Fibroblast of the aortic adventitia (primary cell): ENCODE measurements around the gene NXF3. TPM values are rescaled to one million over a fixed set of nuclear protein-coding genes. Genes with fewer than 3 reads are reported as not detected.

Experiments used
- total RNA-seq: library from RNA; depleted of rRNA; stranded (reverse); fragments of >200 nt; gene quantifications from 2 replicates; pipeline ENCODE4 v1.2.3, GENCODE V29; 2012; ENCODE audit warnings: low replicate concordance

The NXF3 gene
- total RNA-seq, 1 donor = not detected

Other genes with a start within 250 kb of the NXF3 start
- 0.99 TPM in 1 of 2 replicates, not detected in the other for gene RAB40AL, start 155.9 kb downstream of the NXF3 start, total RNA-seq
- gene BEX1, start 29.0 kb downstream of the NXF3 start, total RNA-seq = 0.36 TPM in 1 of 2 replicates, not detected in the other
- gene BEX4, start 122.0 kb upstream of the NXF3 start, total RNA-seq = 7.9 and 15.6 TPM in 2 replicates
- 144 and 370 TPM in 2 replicates for gene TCEAL8, start 162.0 kb upstream of the NXF3 start, total RNA-seq
- not detected in 2 replicates for gene TCEAL5, start 183.6 kb upstream of the NXF3 start, total RNA-seq
- gene BEX2, start 217.8 kb upstream of the NXF3 start, total RNA-seq = 1.6 and 14.3 TPM in 2 replicates
- 52.5 and 86.3 TPM in 2 replicates for gene TCEAL7, start 237.1 kb upstream of the NXF3 start, total RNA-seq